MM.1S (cell line): ENCODE measurements around the gene LBHD2.
A peak's percentile ranks its signal among the peaks of the same experiment; 100 is the strongest.

Experiments
- DNase-seq: peaks from one replicate; pipeline ENCODE4 v3.0.0-alpha.2; 2015
- H2AFZ ChIP-seq: fragments of 300-600 bp; sonication (generic); 2 replicates; pipeline ENCODE4 v1.6.0; 2016; ENCODE audit warnings: antibody characterized with exemption, low read length
- H3F3A ChIP-seq: fragments of 300-600 bp; sonication (generic); 2 replicates; pipeline ENCODE4 v1.6.1; 2016; ENCODE audit warnings: mild to moderate bottlenecking, antibody characterized with exemption, low read length, moderate library complexity, mixed read lengths; ENCODE audit not compliant: insufficient read depth
- H3K27ac ChIP-seq: fragments of 300-600 bp; sonication (generic); 2 replicates; pipeline ENCODE4 v1.5.1; 2016; ENCODE audit warnings: mild to moderate bottlenecking, low read length
- H3K27me3 ChIP-seq: fragments of 300-600 bp; sonication (generic); replicated peaks from 2 replicates; pipeline ENCODE4 v1.6.0; 2016; ENCODE audit warnings: low read length; ENCODE audit not compliant: insufficient read depth
- H3K36me3 ChIP-seq: fragments of 300-600 bp; sonication (generic); replicated peaks from 2 replicates; pipeline ENCODE4 v1.6.1; 2016; ENCODE audit warnings: mild to moderate bottlenecking, low read length, mixed read lengths; ENCODE audit not compliant: insufficient read depth
- H3K4me1 ChIP-seq: fragments of 300-600 bp; sonication (generic); 2 replicates; pipeline ENCODE4 v1.6.1; 2016; ENCODE audit warnings: low read length, mixed read lengths
- H3K4me2 ChIP-seq: fragments of 300-600 bp; sonication (generic); 2 replicates; pipeline ENCODE4 v1.6.0; 2016; ENCODE audit warnings: low read depth, low read length
- H3K4me3 ChIP-seq: fragments of 300-600 bp; sonication (generic); 2 replicates; pipeline ENCODE4 v1.5.1; 2016; ENCODE audit warnings: low read length, mixed read lengths
- H3K79me2 ChIP-seq: fragments of 300-600 bp; sonication (generic); 2 replicates; pipeline ENCODE4 v1.6.1; 2016; ENCODE audit warnings: mixed run types, low read length, mixed read lengths
- H3K9ac ChIP-seq: fragments of 300-600 bp; sonication (generic); 2 replicates; pipeline ENCODE4 v1.6.1; 2016; ENCODE audit warnings: low read length, mixed read lengths
- H3K9me2 ChIP-seq: fragments of 300-600 bp; sonication (generic); replicated peaks from 2 replicates; pipeline ENCODE4 v1.6.1; 2016; ENCODE audit warnings: mild to moderate bottlenecking, low read length, mixed read lengths; ENCODE audit not compliant: insufficient read depth
- H3K9me3 ChIP-seq: fragments of 300-600 bp; sonication (generic); replicated peaks from 2 replicates; pipeline ENCODE4 v1.6.1; 2016; ENCODE audit warnings: mild to moderate bottlenecking, low read length, mixed read lengths; ENCODE audit not compliant: insufficient read depth
- H4K20me1 ChIP-seq: fragments of 300-600 bp; sonication (generic); 2 replicates; pipeline ENCODE4 v1.6.1; 2016; ENCODE audit warnings: mild to moderate bottlenecking, low read length, moderate library complexity, mixed read lengths; ENCODE audit not compliant: insufficient read depth
- EZH2 ChIP-seq: fragments of 300-600 bp; sonication (generic); optimal IDR thresholded peaks from 2 replicates; pipeline ENCODE3; 2017; ENCODE audit warnings: low read depth, mild to moderate bottlenecking, antibody characterized with exemption, low read length, mixed read lengths
- EZH2phosphoT487 ChIP-seq: fragments of 300-600 bp; sonication (generic); IDR thresholded peaks from 2 replicates; pipeline ENCODE4 v1.6.1; 2018; ENCODE audit warnings: antibody characterized with exemption, low read length
- TF ChIP-seq, protein P1 (sequence below): fragments of 300-600 bp; sonication (generic); IDR thresholded peaks from 2 replicates; pipeline ENCODE4 v1.5.1; 2016; ENCODE audit warnings: antibody characterized with exemption, low read length, mixed read lengths

Gene LBHD2

DNA sequence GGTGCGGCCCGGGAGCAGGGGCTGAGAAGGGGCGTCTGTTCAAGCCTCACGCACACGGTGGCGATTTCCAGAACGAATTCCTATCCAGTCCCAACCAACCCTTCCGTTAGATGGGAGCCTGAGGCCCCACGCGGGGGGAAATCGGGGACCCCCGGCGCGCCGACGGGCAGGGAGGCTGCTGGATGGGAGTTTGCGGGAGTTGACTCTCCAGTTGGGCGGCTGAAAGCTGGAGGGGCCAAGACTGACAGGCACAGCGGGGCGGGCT lies 20.3 kb downstream of the LBHD2 start:
- Histone ChIP-seq H3K36me3 (no peaks in the 10 kb centered on the region), H3K4me2 (no peak overlapping the region), H4K20me1 (no peaks in the 10 kb centered on the region), H2AFZ (no peak overlapping the region), H3K27me3 (peaks cover 8% of the 10 kb centered on the region; the same call in 1 of the 2 replicates), H3K4me3 (no peak overlapping the region), H3K4me1 (0 out of 2 replicates have a peak, but pooled peaks cover 5% of the 10 kb centered on the region), H3K27ac (no peak overlapping the region), H3F3A (no peaks in the 10 kb centered on the region; the same call in 1 of the 2 replicates), H3K9me2 (no peaks in the 10 kb centered on the region), H3K9ac (no peak overlapping the region), H3K79me2 (no peaks in the 10 kb centered on the region), H3K9me3 (no peaks in the 10 kb centered on the region)
- TF ChIP-seq EZH2phosphoT487 (no peak), EZH2 (no peak)
- TF ChIP-seq, protein P1, sequence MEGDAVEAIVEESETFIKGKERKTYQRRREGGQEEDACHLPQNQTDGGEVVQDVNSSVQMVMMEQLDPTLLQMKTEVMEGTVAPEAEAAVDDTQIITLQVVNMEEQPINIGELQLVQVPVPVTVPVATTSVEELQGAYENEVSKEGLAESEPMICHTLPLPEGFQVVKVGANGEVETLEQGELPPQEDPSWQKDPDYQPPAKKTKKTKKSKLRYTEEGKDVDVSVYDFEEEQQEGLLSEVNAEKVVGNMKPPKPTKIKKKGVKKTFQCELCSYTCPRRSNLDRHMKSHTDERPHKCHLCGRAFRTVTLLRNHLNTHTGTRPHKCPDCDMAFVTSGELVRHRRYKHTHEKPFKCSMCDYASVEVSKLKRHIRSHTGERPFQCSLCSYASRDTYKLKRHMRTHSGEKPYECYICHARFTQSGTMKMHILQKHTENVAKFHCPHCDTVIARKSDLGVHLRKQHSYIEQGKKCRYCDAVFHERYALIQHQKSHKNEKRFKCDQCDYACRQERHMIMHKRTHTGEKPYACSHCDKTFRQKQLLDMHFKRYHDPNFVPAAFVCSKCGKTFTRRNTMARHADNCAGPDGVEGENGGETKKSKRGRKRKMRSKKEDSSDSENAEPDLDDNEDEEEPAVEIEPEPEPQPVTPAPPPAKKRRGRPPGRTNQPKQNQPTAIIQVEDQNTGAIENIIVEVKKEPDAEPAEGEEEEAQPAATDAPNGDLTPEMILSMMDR, result no peak
- no peak for DNase-seq

DNA sequence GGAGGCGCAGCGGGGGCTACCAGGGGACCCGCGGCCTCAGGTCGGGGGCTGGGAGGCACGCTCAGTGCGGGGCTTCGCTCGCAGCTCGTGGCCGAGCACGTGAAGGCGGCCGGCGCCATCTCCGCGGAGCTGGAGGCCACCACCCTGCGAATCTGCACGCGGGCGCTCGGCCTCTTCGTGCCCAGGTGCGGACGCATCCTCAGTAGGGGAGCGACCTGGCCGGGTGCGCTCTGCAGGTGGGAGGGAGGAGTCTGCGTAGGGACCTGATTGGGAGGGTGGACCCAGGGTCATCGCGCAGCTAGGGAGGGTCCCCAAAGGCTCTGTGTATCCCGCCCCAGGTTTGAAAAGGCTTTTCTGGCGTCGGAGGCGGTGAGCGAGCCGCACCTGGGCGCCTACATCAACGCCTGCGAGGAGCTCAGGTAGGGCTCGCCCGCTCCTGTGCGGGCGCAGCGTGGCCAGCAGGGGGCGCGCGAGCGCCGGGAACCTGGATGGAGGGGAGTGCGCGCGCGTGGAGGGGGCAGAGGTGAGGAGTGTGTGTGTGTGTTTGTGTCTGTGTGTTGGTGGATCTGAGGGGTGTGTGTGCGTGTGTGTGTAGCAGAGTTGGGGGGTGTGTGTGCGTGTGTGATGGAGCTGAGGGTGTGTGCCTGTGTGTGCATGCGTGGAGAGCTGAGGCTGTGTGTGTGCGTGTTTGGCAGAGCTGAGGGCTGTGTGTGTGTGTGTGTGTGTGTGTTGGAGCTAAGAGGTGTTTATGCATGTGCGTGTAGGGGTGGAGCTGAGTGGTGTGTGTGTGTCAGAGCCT lies 20.8 kb downstream of the LBHD2 start:
- Histone ChIP-seq H3K9me3 (no peaks in the 10 kb centered on the region), H3K9me2 (no peaks in the 10 kb centered on the region), H3K79me2 (no peaks in the 10 kb centered on the region), H4K20me1 (no peaks in the 10 kb centered on the region), H3K4me2 (peak overlapping the region; percentile 24; the same call in 1 of the 2 replicates), H3K27ac (no peak overlapping the region), H3K36me3 (no peaks in the 10 kb centered on the region), H3K27me3 (peaks cover 8% of the 10 kb centered on the region; the same call in 1 of the 2 replicates), H3K9ac (no peak overlapping the region), H3K4me1 (0 out of 2 replicates have a peak, but pooled peaks cover 5% of the 10 kb centered on the region), H3K4me3 (no peak overlapping the region), H3F3A (no peaks in the 10 kb centered on the region; the same call in 1 of the 2 replicates), H2AFZ (no peak overlapping the region)
- TF ChIP-seq EZH2, result no peak
- TF ChIP-seq, protein P1, result peak; percentile 74
- peak; percentile 33 for DNase-seq

DNA sequence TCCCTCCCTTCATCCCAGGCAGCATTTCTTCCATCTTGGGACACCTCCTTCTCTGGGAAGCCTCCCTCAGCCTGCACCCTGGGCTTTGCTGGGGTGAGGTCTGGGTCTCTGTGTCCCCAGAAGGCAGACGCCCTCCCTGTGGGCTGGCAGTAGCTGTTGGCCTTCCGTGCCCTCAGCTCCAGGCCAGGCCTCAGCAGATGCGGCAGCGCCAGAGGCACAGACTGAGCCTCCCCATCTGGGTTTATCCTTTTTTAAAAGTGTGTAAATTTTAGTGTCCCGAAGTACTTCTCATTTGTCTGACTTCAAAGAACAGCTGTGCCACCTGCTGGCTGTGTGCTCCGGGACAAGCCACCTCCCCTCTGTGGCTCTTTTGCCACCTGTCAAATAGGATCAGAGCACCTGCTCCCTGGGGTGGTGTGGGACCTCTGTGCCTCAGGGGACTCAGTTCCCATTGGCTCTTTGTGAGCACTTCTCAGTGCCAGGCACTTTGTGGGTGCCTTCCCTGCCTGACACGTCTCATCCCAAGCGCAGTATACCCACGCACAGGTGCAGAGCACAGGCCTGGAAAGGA lies 21.7 kb downstream of the LBHD2 start:
- peak; percentile 44 for DNase-seq
- no peaks in the 10 kb centered on the region for H3K9me2 ChIP-seq
- H3K27ac ChIP-seq, result no peak overlapping the region
- H4K20me1 ChIP-seq, result no peaks in the 10 kb centered on the region
- TF ChIP-seq EZH2phosphoT487, result no peak
- TF ChIP-seq, protein P1, result peak; percentile 31
- peaks cover 8% of the 10 kb centered on the region; the same call in 1 of the 2 replicates for H3K27me3 ChIP-seq
- no peaks in the 10 kb centered on the region for H3K9me3 ChIP-seq
- no peak overlapping the region for H2AFZ ChIP-seq
- no peaks in the 10 kb centered on the region for H3K4me1 ChIP-seq
- no peak overlapping the region for H3K9ac ChIP-seq
- H3K4me3 ChIP-seq, result no peak overlapping the region
- no peaks in the 10 kb centered on the region for H3K79me2 ChIP-seq
- no peaks in the 10 kb centered on the region; the same call in 1 of the 2 replicates for H3F3A ChIP-seq
- no peaks in the 10 kb centered on the region for H3K36me3 ChIP-seq
- peak overlapping the region; percentile 24; the same call in 1 of the 2 replicates for H3K4me2 ChIP-seq
